GM23338 (cell line): ENCODE results near the gene OGDHL. TPM values are rescaled to one million over a fixed set of nuclear protein-coding genes. Genes with fewer than 3 reads are reported as not detected.

ENCODE experiments used
- ATAC-seq: fragments of 200-7000 bp; cut with Tn5 transposase; 3 replicates; pipeline ENCODE4 v1.9.1; 2020
- DNase-seq: peaks from one replicate; pipeline ENCODE4 v3.0.0-alpha.2; 2015; ENCODE audit warnings: low spot score
- H2AFZ ChIP-seq: fragments of 200-600 bp; sonication (generic); 2 replicates; pipeline ENCODE4 v1.8.0; 2016; ENCODE audit warnings: antibody characterized with exemption, mild to moderate bottlenecking, moderate library complexity
- H3F3A ChIP-seq: fragments of 200-600 bp; sonication (generic); replicated peaks from 2 replicates; pipeline ENCODE4 v1.8.0; 2017; ENCODE audit warnings: antibody characterized with exemption, mixed run types, low read depth
- H3K27ac ChIP-seq: fragments of 200-600 bp; sonication (generic); 2 replicates; pipeline ENCODE4 v1.6.1; 2016; ENCODE audit warnings: low read depth
- H3K27me3 ChIP-seq: fragments of 200-600 bp; sonication (generic); 2 replicates; pipeline ENCODE4 v1.8.0; 2016; ENCODE audit warnings: mild to moderate bottlenecking, mixed run types, moderate library complexity; ENCODE audit not compliant: insufficient read depth
- H3K36me3 ChIP-seq: fragments of 200-600 bp; sonication (generic); 2 replicates; pipeline ENCODE4 v1.8.0; 2016; ENCODE audit warnings: mild to moderate bottlenecking; ENCODE audit not compliant: insufficient read depth
- H3K4me1 ChIP-seq: fragments of 200-600 bp; sonication (generic); 2 replicates; pipeline ENCODE4 v1.8.0; 2016; ENCODE audit warnings: mild to moderate bottlenecking, moderate library complexity; ENCODE audit not compliant: insufficient read depth
- H3K4me2 ChIP-seq: fragments of 200-600 bp; sonication (generic); 2 replicates; pipeline ENCODE4 v1.7.1; 2017; ENCODE audit warnings: mixed run types
- H3K4me3 ChIP-seq: fragments of 200-600 bp; sonication (generic); 2 replicates; pipeline ENCODE4 v1.6.1; 2016; ENCODE audit warnings: mixed run types
- H3K79me2 ChIP-seq: fragments of 200-600 bp; sonication (generic); replicated peaks from 2 replicates; pipeline ENCODE4 v1.8.0; 2017; ENCODE audit warnings: mild to moderate bottlenecking; ENCODE audit not compliant: insufficient read depth
- H3K9me2 ChIP-seq: fragments of 200-600 bp; sonication (generic); 2 replicates; pipeline ENCODE4 v1.8.0; 2017; ENCODE audit not compliant: insufficient read depth
- H4K20me1 ChIP-seq: fragments of 200-600 bp; sonication (generic); replicated peaks from 2 replicates; pipeline ENCODE4 v1.8.0; 2017; ENCODE audit warnings: mild to moderate bottlenecking; ENCODE audit not compliant: insufficient read depth
- H3K27ac Mint-ChIP-seq: 2 replicates; pipeline ENCODE4 v1.8.0; 2020; ENCODE audit warnings: inconsistent platforms, mild to moderate bottlenecking, moderate library complexity, mixed read lengths
- H3K27me3 Mint-ChIP-seq: 3 replicates; pipeline ENCODE4 v1.8.0; 2022; ENCODE audit warnings: low read depth, mild to moderate bottlenecking, moderate library complexity, mixed read lengths, inconsistent platforms; ENCODE audit not compliant: insufficient read depth, poor library complexity
- H3K36me3 Mint-ChIP-seq: 3 replicates; pipeline ENCODE4 v1.8.0; 2021; ENCODE audit warnings: low read depth, mild to moderate bottlenecking, inconsistent platforms, moderate library complexity, mixed read lengths
- H3K4me1 Mint-ChIP-seq: 3 replicates; pipeline ENCODE4 v1.8.0; 2020; ENCODE audit warnings: mild to moderate bottlenecking, inconsistent platforms, mixed read lengths
- H3K4me3 Mint-ChIP-seq: 3 replicates; pipeline ENCODE4 v1.8.0; 2021; ENCODE audit warnings: moderate library complexity, mild to moderate bottlenecking, inconsistent platforms, mixed read lengths
- H3K9me3 Mint-ChIP-seq: 3 replicates; pipeline ENCODE4 v1.8.0; 2020; ENCODE audit warnings: moderate library complexity, mild to moderate bottlenecking, inconsistent platforms, mixed read lengths
- CREB1 ChIP-seq: fragments of 250-450 bp; sonication (Bioruptor Pico); IDR thresholded peaks from 2 replicates; pipeline ENCODE4 v1.5.0; 2020; ENCODE audit warnings: low read depth, mild to moderate bottlenecking, moderate library complexity
- EZH2 ChIP-seq: fragments of 200-600 bp; sonication (generic); IDR thresholded peaks from one replicate; pipeline ENCODE4 v1.8.0; 2017; ENCODE audit warnings: antibody characterized with exemption, mild to moderate bottlenecking, low read depth; ENCODE audit not compliant: unreplicated experiment
- EZH2phosphoT487 ChIP-seq: fragments of 200-600 bp; sonication (generic); IDR thresholded peaks from one replicate; pipeline ENCODE4 v1.8.1; 2018; ENCODE audit warnings: antibody characterized with exemption; ENCODE audit not compliant: unreplicated experiment
- JUNB ChIP-seq: IDR thresholded peaks from one replicate; pipeline ENCODE4 v1.6.1; 2016; ENCODE audit warnings: antibody characterized with exemption; ENCODE audit not compliant: unreplicated experiment
- NANOG ChIP-seq: IDR thresholded peaks from 2 replicates; pipeline ENCODE4 v1.6.1; 2016; ENCODE audit warnings: antibody characterized with exemption, borderline replicate concordance
- REST ChIP-seq: IDR thresholded peaks from one replicate; pipeline ENCODE4 v1.6.1; 2018; ENCODE audit warnings: antibody characterized with exemption; ENCODE audit not compliant: unreplicated experiment
- STAT1 ChIP-seq: IDR thresholded peaks from one replicate; pipeline ENCODE4 v1.6.1; 2016; ENCODE audit warnings: antibody characterized with exemption; ENCODE audit not compliant: unreplicated experiment
- ZNF331 ChIP-seq: fragments of 250-450 bp; sonication (Bioruptor Pico); IDR thresholded peaks from 2 replicates; pipeline ENCODE4 v1.5.0; 2020; ENCODE audit warnings: low read depth, mild to moderate bottlenecking, moderate library complexity
- ZNF462 ChIP-seq: fragments of 250-450 bp; sonication (Bioruptor Pico); IDR thresholded peaks from 2 replicates; pipeline ENCODE4 v1.5.0; 2020; ENCODE audit warnings: mild to moderate bottlenecking, moderate library complexity
- polyA plus RNA-seq: library from polyadenylated mRNA; unstranded; fragments of >200 nt; fragmentation: Nextera tagmentation; extraction: Ambion mirVana; gene quantifications from 2 replicates; pipeline ENCODE4 v1.2.1, GENCODE V29; 2016
- total RNA-seq: library from RNA; depleted of rRNA; stranded (reverse); fragments of >200 nt; shearing (Covaris generic); gene quantifications from 2 replicates; pipeline ENCODE4 v1.2.3, GENCODE V29; 2014

The OGDHL gene
- total and polyA plus RNA-seq, 2 experiments from 2014 or later, result 8.3 to 15.5 TPM

DNA sequence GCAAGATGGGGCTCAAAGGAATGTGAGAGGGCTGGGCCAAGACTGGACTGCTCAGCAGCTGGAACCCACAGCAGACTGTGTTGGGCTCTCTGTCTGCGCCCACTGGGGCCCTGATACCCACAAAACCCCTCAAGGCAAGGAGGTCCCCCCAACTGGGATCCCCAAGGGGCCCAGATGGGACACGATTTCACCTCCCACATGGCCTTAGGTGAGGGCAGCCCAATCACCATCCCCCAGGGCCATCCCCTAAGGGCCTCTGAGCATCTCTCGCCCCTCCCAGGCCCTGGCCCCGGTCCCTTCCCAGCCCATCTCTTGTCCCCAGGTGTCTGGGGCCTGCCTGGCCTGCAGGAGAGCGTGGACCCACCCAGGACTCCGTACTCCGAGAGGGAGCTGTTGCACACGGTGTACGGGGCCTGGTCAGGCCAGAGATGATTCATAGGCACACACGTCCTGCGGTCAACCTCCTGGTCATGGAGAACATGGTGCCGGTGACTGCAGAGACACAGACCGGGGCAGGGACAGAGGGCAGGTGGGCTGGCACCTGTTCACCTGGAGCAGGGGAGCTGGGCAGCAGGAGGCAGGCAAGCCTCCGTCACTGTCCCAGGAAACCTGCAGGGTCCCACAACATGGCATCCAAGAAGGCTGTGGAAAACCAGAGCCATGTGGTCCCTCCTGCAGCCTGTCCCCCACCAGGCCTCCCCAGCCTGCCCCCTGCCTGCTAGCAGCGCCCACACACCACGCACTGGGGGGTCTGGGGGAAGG, 21.6 kb downstream of the OGDHL start (continued):
- TF ChIP-seq ZNF462 (CRISPR knock-in tag) (no peak), NANOG (no peak), EZH2 (no peak)

DNA sequence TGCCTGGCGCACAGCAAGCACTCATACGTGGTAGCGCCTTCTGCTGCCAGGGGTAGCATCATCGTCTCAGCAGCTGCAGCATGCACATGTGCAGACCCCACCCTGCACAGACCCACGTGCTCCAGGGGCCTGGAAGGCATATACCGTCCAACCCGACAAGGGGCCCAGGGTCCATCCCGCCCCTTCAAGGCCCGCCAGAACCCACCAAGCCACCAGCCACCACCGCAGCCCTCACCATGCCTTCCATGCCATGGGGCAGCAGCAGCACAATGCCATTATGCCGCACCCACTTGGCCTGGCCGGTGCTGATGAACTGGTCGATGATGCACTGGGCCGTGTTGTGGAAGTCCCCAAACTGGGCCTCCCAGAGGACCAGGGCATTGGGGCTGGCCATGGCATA, 22.7 kb downstream of the OGDHL start:
- Histone ChIP-seq H3K4me1 (no peaks in the 10 kb centered on the region), H2AFZ (no peak overlapping the region), H3K4me3 (no peak overlapping the region), H3K9me2 (no peaks in the 10 kb centered on the region), H3K4me2 (no peak overlapping the region), H3K27me3 (no peaks in the 10 kb centered on the region), H3K36me3 (no peaks in the 10 kb centered on the region), H3K79me2 (no peaks in the 10 kb centered on the region), H4K20me1 (no peaks in the 10 kb centered on the region), H3K27ac (no peak overlapping the region), H3F3A (no peaks in the 10 kb centered on the region)
- H3K4me3 Mint-ChIP-seq, result no peak overlapping the region
- H3K36me3 Mint-ChIP-seq, result peaks cover 8% of the 10 kb centered on the region
- H3K4me1 Mint-ChIP-seq, result no peaks in the 10 kb centered on the region
- no peak overlapping the region for H3K27ac Mint-ChIP-seq
- no peak for ATAC-seq
- peaks cover 10% of the 10 kb centered on the region for H3K27me3 Mint-ChIP-seq
- H3K9me3 Mint-ChIP-seq, result no peaks in the 10 kb centered on the region; the same call in 2 of the 3 replicates
- DNase-seq, result no peak
- TF ChIP-seq ZNF331 (CRISPR knock-in tag) (no peak), EZH2 (no peak), CREB1 (CRISPR knock-in tag) (no peak), JUNB (no peak), REST (no peak), STAT1 (no peak), EZH2phosphoT487 (no peak)
